Kidney tubule cell (primary cell): ENCODE data around the gene PMM2.

Experiments
- DNase-seq: peaks from one replicate; pipeline ENCODE4 v3.0.0-alpha.2; 2018; ENCODE audit warnings: low spot score

The PMM2 gene

GRCh38 chr16:8851761-8852403 lies 54.2 kb downstream of the PMM2 start:
- DNase-seq, result no peak

GRCh38 chr16:8852534-8852933 lies 54.9 kb downstream of the PMM2 start:
- DNase-seq, result peak; percentile 44

- DNase-seq, result no peak
These were observed 55.5 kb downstream of the PMM2 start for GRCh38 chr16:8853150-8853549.

GRCh38 chr16:8853611-8854010 lies 56.0 kb downstream of the PMM2 start:
- DNase-seq, result no peak

GRCh38 chr16:8854298-8854948 lies 56.8 kb downstream of the PMM2 start:
- no peak for DNase-seq

- no peak for DNase-seq
These were observed 57.6 kb downstream of the PMM2 start for GRCh38 chr16:8855051-8855786.

GRCh38 chr16:8855972-8856371 lies 58.3 kb downstream of the PMM2 start:
- DNase-seq, result no peak

GRCh38 chr16:8858994-8859912 lies 61.6 kb downstream of the PMM2 start:
- DNase-seq, result no peak

GRCh38 chr16:8859913-8860881 lies 62.6 kb downstream of the PMM2 start:
- DNase-seq, result no peak

GRCh38 chr16:8861563-8862308 lies 64.1 kb downstream of the PMM2 start:
- DNase-seq, result no peak

- no peak for DNase-seq
These were observed 64.9 kb downstream of the PMM2 start for GRCh38 chr16:8862309-8863130.

- peak; percentile 62 for DNase-seq
These were observed 66.2 kb downstream of the PMM2 start for GRCh38 chr16:8863594-8864424.

GRCh38 chr16:8864480-8865110 lies 67.0 kb downstream of the PMM2 start:
- DNase-seq, result no peak

- DNase-seq, result no peak
These were observed 67.7 kb downstream of the PMM2 start for GRCh38 chr16:8865145-8865882.

- no peak for DNase-seq
These were observed 68.7 kb downstream of the PMM2 start for GRCh38 chr16:8866118-8866883.

GRCh38 chr16:8866884-8867215 lies 69.2 kb downstream of the PMM2 start:
- DNase-seq, result no peak
